Neural cell (in vitro differentiated cells): ENCODE results near the gene TRERF1. TPM values are rescaled to one million over a fixed set of nuclear protein-coding genes. Genes with fewer than 3 reads are reported as not detected.

ENCODE experiments used
- H2AFZ ChIP-seq: fragments of 200-600, 300-800 bp; sonication (generic), shearing (Covaris generic); 2 replicates; pipeline ENCODE4 v1.6.0; 2014; ENCODE audit warnings: low read depth, mild to moderate bottlenecking, antibody characterized with exemption, low read length, moderate library complexity
- H3F3A ChIP-seq: fragments of 200-600 bp; shearing (Covaris generic); 2 replicates; pipeline ENCODE4 v1.6.1; 2016; ENCODE audit warnings: mild to moderate bottlenecking, moderate library complexity, mixed read lengths, antibody characterized with exemption, low read length; ENCODE audit not compliant: insufficient read depth, poor library complexity, severe bottlenecking
- H3K27ac ChIP-seq: fragments of 200-600, 300-800 bp; sonication (generic), shearing (Covaris generic); 2 replicates; pipeline ENCODE4 v1.5.1; 2014; ENCODE audit warnings: mild to moderate bottlenecking, low read length, moderate library complexity
- H3K27me3 ChIP-seq: fragments of 300-800, 200-600 bp; sonication (generic), shearing (Covaris generic); 2 replicates; pipeline ENCODE4 v1.6.0; 2014; ENCODE audit warnings: mild to moderate bottlenecking, low read depth, low read length, moderate library complexity; ENCODE audit not compliant: insufficient read depth
- H3K36me3 ChIP-seq: fragments of 300-800, 200-600 bp; sonication (generic), shearing (Covaris generic); 2 replicates; pipeline ENCODE4 v1.5.1; 2014; ENCODE audit warnings: mild to moderate bottlenecking, antibody characterized with exemption, low read length, moderate library complexity; ENCODE audit not compliant: insufficient read depth
- H3K4me2 ChIP-seq: fragments of 300-800, 200-600 bp; sonication (generic), shearing (Covaris generic); 2 replicates; pipeline ENCODE4 v1.6.0; 2014; ENCODE audit warnings: mild to moderate bottlenecking, low read length
- H3K4me3 ChIP-seq: fragments of 300-800, 200-600 bp; sonication (generic), shearing (Covaris generic); 2 replicates; pipeline ENCODE4 v1.5.1; 2014; ENCODE audit warnings: mild to moderate bottlenecking, low read length, moderate library complexity
- H3K79me2 ChIP-seq: fragments of 200-600 bp; shearing (Covaris generic); replicated peaks from 2 replicates; pipeline ENCODE4 v1.6.0; 2014; ENCODE audit warnings: mild to moderate bottlenecking, low read length, moderate library complexity; ENCODE audit not compliant: insufficient read depth
- H3K9ac ChIP-seq: fragments of 300-800, 200-600 bp; sonication (generic), shearing (Covaris generic); 2 replicates; pipeline ENCODE4 v1.6.1; 2016; ENCODE audit warnings: mild to moderate bottlenecking, low read length, mixed read lengths
- H3K9me2 ChIP-seq: fragments of 200-600 bp; shearing (Covaris generic); 2 replicates; pipeline ENCODE4 v1.6.1; 2016; ENCODE audit warnings: mild to moderate bottlenecking, low read length, mixed read lengths; ENCODE audit not compliant: insufficient read depth
- H3K9me3 ChIP-seq: fragments of 200-600, 300-800 bp; sonication (generic), shearing (Covaris generic); 2 replicates; pipeline ENCODE4 v1.6.1; 2016; ENCODE audit warnings: mild to moderate bottlenecking, mixed run types, low read length, moderate library complexity, mixed read lengths
- H4K20me1 ChIP-seq: fragments of 200-600 bp; shearing (Covaris generic); 2 replicates; pipeline ENCODE4 v1.6.1; 2016; ENCODE audit warnings: mild to moderate bottlenecking, mixed run types; ENCODE audit not compliant: insufficient read depth
- EP300 ChIP-seq: fragments of 450-650 bp; conservative IDR thresholded peaks from 2 replicates; pipeline ENCODE4 v1.6.1; 2014; ENCODE audit warnings: antibody characterized with exemption, mild to moderate bottlenecking, moderate library complexity; ENCODE audit not compliant: poor library complexity, severe bottlenecking
- EZH2 ChIP-seq: fragments of 200-600, 300-800 bp; shearing (Covaris generic), sonication (generic); IDR thresholded peaks from 2 replicates; pipeline ENCODE4 v1.6.1; 2014; ENCODE audit warnings: antibody characterized with exemption, low read length, borderline replicate concordance, mild to moderate bottlenecking; ENCODE audit not compliant: insufficient read depth, poor library complexity, severe bottlenecking
- MXI1 ChIP-seq: fragments of 450-650 bp; conservative IDR thresholded peaks from 2 replicates; pipeline ENCODE4 v1.6.1; 2014; ENCODE audit warnings: antibody characterized with exemption, mild to moderate bottlenecking; ENCODE audit not compliant: poor library complexity, severe bottlenecking
- POLR2AphosphoS5 ChIP-seq: IDR thresholded peaks from 2 replicates; pipeline ENCODE4 v1.6.1; 2012
- RAD21 ChIP-seq: fragments of 450-650 bp; conservative IDR thresholded peaks from 2 replicates; pipeline ENCODE4 v1.6.1; 2014; ENCODE audit warnings: antibody characterized with exemption, mild to moderate bottlenecking, moderate library complexity
- SMC3 ChIP-seq: fragments of 450-650 bp; conservative IDR thresholded peaks from 2 replicates; pipeline ENCODE4 v1.6.1; 2014; ENCODE audit warnings: antibody characterized with exemption, mild to moderate bottlenecking, moderate library complexity; ENCODE audit not compliant: poor library complexity
- TAF1 ChIP-seq: IDR thresholded peaks from 2 replicates; pipeline ENCODE4 v1.6.1; 2012; ENCODE audit warnings: low read depth
- polyA plus RNA-seq: library from polyadenylated mRNA; depleted of rRNA; stranded (reverse); fragments of >200 nt; gene quantifications from 2 replicates; pipeline ENCODE4 v1.2.3, GENCODE V29; 2014
- TF ChIP-seq, protein P1 (sequence below): fragments of 450-650 bp; IDR thresholded peaks from 2 replicates; pipeline ENCODE4 v1.5.1; 2014; ENCODE audit warnings: antibody characterized with exemption, mild to moderate bottlenecking, moderate library complexity; ENCODE audit not compliant: poor library complexity, severe bottlenecking
- TF ChIP-seq, protein P2 (sequence below): IDR thresholded peaks from 2 replicates; pipeline ENCODE4 v1.6.1; 2012; ENCODE audit warnings: borderline replicate concordance

TRERF1 gene
- polyA plus RNA-seq, 1 donor from 2014 or later: 4.5 TPM

DNA sequence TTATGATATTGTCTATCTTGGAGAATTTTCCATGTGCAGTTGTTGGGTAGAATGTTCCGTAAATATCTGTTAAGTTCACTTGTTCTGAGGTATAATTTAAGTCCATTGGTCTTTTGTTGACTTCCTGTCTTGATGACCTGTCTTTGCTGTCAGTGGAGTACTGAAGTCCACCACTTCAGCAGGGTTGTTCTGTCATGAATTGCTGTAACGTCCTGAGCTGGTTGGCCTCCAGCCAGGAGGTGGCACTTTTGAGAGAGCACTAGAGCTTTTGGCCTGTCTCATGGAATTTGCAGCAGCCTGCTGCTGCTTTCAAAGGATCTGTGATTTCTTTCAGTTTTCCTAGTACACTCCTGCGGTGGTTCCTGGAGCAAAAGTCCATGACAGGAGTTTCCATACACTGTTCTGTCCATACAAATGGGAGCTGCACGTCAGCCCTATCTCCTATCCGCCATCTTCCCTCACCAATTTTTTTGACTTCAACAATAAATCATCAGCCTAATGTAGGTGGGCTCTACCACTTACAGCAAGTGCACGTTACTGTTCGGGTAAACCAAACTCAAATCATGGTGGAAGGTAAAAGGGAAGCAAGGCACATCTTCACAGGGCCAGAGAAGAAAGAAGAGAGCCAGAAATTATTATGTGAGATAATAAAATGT is 46.9 kb upstream of the TRERF1 start:
- H3K9me3 ChIP-seq: no peaks in the 10 kb centered on the region

DNA sequence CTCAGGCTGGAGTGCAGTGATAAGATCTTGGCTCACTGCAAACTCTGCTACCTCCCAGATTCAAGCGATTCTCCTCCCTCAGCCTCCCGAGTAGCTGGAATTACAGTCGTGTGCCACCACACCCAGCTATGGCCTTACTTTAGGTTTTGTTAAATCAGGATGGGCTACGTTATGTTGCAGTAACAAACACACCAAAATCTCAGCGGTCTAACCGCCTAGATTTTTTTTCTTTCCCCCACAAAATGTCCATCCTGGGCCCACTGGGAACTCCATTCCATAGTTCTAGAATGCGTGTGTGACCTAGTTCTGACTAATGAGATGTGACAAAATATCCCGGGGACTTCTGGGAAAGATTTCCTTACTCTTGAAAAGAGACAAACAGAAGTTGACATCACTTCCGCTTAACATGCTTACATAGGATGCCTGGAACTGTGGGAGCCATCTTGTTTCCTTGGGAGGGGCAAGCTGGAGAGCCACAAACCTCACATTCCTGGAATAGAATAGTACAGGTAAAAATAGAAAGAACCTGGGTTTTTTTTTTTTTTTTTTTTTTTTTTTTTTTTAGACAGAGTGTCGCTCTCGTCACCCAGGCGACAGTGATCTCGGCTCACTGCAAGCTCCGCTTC is 42.3 kb upstream of the TRERF1 start:
- no peaks in the 10 kb centered on the region for H3K79me2 ChIP-seq
- TF ChIP-seq POLR2AphosphoS5 (no peak), EP300 (no peak), SMC3 (no peak), RAD21 (no peak), EZH2 (no peak), MXI1 (no peak), TAF1 (no peak)
- TF ChIP-seq, protein P1, sequence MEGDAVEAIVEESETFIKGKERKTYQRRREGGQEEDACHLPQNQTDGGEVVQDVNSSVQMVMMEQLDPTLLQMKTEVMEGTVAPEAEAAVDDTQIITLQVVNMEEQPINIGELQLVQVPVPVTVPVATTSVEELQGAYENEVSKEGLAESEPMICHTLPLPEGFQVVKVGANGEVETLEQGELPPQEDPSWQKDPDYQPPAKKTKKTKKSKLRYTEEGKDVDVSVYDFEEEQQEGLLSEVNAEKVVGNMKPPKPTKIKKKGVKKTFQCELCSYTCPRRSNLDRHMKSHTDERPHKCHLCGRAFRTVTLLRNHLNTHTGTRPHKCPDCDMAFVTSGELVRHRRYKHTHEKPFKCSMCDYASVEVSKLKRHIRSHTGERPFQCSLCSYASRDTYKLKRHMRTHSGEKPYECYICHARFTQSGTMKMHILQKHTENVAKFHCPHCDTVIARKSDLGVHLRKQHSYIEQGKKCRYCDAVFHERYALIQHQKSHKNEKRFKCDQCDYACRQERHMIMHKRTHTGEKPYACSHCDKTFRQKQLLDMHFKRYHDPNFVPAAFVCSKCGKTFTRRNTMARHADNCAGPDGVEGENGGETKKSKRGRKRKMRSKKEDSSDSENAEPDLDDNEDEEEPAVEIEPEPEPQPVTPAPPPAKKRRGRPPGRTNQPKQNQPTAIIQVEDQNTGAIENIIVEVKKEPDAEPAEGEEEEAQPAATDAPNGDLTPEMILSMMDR: no peak
- TF ChIP-seq, protein P2, sequence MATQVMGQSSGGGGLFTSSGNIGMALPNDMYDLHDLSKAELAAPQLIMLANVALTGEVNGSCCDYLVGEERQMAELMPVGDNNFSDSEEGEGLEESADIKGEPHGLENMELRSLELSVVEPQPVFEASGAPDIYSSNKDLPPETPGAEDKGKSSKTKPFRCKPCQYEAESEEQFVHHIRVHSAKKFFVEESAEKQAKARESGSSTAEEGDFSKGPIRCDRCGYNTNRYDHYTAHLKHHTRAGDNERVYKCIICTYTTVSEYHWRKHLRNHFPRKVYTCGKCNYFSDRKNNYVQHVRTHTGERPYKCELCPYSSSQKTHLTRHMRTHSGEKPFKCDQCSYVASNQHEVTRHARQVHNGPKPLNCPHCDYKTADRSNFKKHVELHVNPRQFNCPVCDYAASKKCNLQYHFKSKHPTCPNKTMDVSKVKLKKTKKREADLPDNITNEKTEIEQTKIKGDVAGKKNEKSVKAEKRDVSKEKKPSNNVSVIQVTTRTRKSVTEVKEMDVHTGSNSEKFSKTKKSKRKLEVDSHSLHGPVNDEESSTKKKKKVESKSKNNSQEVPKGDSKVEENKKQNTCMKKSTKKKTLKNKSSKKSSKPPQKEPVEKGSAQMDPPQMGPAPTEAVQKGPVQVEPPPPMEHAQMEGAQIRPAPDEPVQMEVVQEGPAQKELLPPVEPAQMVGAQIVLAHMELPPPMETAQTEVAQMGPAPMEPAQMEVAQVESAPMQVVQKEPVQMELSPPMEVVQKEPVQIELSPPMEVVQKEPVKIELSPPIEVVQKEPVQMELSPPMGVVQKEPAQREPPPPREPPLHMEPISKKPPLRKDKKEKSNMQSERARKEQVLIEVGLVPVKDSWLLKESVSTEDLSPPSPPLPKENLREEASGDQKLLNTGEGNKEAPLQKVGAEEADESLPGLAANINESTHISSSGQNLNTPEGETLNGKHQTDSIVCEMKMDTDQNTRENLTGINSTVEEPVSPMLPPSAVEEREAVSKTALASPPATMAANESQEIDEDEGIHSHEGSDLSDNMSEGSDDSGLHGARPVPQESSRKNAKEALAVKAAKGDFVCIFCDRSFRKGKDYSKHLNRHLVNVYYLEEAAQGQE: no peak
- H3K4me2 ChIP-seq: no peak overlapping the region
- no peak overlapping the region for H2AFZ ChIP-seq
- H3K27me3 ChIP-seq: no peaks in the 10 kb centered on the region
- no peaks in the 10 kb centered on the region for H3K36me3 ChIP-seq
- H3K9me2 ChIP-seq: no peaks in the 10 kb centered on the region
- no peak overlapping the region for H3K4me3 ChIP-seq
- H3K27ac ChIP-seq: no peak overlapping the region
- H3F3A ChIP-seq: no peaks in the 10 kb centered on the region
- H3K9ac ChIP-seq: no peak overlapping the region
- H4K20me1 ChIP-seq: no peaks in the 10 kb centered on the region
- H3K9me3 ChIP-seq: no peaks in the 10 kb centered on the region

More for the DNA sequence above, 46.9 kb upstream of the TRERF1 start:
- Histone ChIP-seq H3K79me2 (no peaks in the 10 kb centered on the region), H2AFZ (no peak overlapping the region), H4K20me1 (no peaks in the 10 kb centered on the region), H3K4me3 (no peak overlapping the region), H3K4me2 (no peak overlapping the region), H3K9ac (no peak overlapping the region), H3F3A (no peaks in the 10 kb centered on the region), H3K27ac (no peak overlapping the region), H3K9me2 (no peaks in the 10 kb centered on the region), H3K27me3 (no peaks in the 10 kb centered on the region), H3K36me3 (no peaks in the 10 kb centered on the region)
- TF ChIP-seq, protein P1: no peak
- TF ChIP-seq SMC3 (no peak), POLR2AphosphoS5 (no peak), TAF1 (no peak), RAD21 (no peak), EP300 (no peak), MXI1 (no peak), EZH2 (no peak)
- TF ChIP-seq, protein P2: no peak
